Forelimb muscle (tissue), 1 donor: ENCODE measurements around the gene ZNF98. TPM values are rescaled to one million over a fixed set of nuclear protein-coding genes. Genes with fewer than 3 reads are reported as not detected.

Experiments
- DNase-seq: peaks from one replicate; pipeline ENCODE4 v3.0.0-alpha.2; 2013; ENCODE audit warnings: low read depth
- polyA plus RNA-seq: library from polyadenylated mRNA; unstranded; fragments of 120-200 nt; gene quantifications from one replicate; pipeline ENCODE4 v1.2.1, GENCODE V29; 2013; ENCODE audit not compliant: insufficient read length

ZNF98 gene
- 0.76 TPM for polyA plus RNA-seq

- peak; percentile 22 for DNase-seq
Observed at GRCh38 chr19:22422211-22422610, at the start of gene ZNF98. Gene ZNF98 (minus strand): TSS chr19:22422346. CDS start chr19:22422224, 122 bp downstream.

- no peak for DNase-seq
Observed at GRCh38 chr19:22446605-22447004, 24.5 kb upstream of the ZNF98 start.

DNA sequence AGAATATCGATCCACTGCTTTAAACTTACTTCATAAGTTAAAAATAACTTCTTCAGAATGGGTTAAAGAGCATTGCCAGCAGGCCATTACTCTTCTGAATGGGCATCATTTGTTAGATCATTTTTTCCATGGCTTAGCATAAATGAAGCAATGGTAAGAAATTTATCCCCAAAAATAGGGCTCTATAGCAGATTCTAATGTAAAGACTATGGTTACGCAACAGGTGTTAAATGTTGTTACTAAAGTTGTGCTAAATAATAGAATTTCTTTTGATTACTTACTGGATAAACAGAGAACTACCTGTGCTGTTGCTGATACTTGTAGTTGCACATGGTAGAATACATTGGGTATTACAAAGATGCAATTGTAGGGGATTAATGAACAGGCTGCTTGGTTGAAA, 15.9 kb upstream of the ZNF98 start:
- no peak for DNase-seq

DNA sequence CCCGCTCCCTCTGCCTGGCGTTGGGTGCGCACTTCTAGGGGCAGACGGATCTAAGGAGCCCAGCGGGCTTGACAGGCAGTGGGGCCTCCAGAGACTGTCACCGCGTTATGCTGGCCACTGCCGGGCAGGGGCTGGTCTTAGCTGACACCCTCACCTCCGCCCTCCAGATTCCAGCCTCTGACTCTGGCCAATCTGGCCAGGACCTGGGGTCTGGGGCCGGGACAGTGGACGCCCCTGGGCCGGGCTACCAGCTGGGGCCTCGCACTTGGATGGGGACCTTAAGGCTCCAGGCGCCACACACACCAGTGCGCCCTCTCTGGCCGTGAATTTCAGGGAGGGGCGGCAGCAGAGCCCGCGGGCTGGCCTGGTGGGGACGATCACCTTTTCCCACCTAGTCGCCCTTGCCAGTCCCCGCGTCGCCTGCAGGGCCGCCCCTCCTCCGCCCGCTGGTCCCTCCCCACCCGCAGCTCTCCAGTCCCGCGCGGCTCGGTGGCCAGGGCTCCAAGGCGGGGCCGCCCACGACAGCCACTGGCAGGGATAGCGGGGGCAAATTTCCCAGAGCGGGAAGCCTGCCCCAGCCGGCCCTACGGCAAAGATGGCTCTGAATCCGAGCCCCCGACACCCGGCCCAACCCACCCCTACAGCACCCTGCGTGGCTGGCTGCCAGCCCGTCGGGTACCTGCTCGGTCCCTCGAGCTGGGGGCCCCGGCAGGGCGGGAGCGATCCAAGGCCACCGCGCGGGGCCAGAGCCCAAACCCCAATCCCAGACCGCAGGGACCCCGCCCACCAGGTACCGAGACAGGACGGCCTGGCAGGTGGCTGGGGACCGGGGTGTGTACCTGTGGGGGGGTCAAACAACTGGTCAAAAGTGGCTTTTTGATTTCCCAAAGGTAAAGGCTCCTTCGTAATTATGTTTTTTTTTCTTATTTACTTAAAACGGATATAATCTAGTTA, 6.1 kb upstream of the ZNF98 start:
- DNase-seq = no peak

DNA sequence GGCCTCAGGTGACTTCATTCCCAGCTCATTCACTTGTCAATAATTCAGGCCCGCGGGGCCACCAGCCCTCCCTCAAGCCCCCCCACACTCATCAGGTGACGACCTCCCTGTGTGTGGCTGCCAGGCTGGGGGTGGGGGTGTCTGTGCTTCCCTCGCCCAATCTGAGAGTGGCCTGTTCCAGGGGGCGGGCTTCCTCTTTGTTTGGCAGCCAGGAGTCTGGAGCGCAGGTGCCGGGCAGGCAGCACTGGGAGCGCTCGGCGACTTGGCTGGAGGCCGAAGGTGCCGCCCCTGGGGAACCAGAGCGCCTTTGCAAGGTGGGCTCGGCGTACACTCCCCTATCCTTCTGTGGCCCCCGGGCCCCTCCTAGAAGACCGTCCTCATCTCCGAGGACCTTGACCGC, 5.4 kb upstream of the ZNF98 start:
- DNase-seq = no peak

- no peak for DNase-seq
Observed at GRCh38 chr19:22426901-22427300, 4.8 kb upstream of the ZNF98 start.

DNA sequence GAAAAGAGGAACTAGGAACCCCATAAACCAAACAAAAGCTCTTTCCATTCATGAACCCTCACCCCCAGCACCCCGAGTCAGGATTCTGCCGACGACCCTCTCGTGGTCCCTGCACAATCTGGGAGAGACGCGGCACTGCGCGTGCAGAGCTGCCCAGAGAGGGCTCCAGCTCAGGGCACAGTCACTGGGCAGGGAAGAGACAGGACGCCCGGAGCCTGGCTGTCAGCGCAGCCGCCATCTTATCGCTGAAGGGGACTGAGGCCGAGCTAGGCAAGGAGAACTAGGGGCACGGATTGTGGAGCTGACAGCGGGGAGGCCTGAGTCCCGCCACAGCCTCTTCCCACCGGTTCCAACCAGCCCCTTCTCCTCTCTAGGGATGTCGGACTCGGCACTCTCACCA, 349 bp downstream of the ZNF98 start:
- DNase-seq = no peak

- no peak for DNase-seq
Observed at GRCh38 chr19:22354665-22355064, 67.5 kb downstream of the ZNF98 start.

Other genes with a start within 250 kb of the ZNF98 start
- gene ZNF676, start 225.4 kb downstream of the ZNF98 start, polyA plus RNA-seq = 0.10 TPM
- gene ZNF729, start 135.9 kb downstream of the ZNF98 start, polyA plus RNA-seq = 0.06 TPM
- gene ZNF492, start 212.0 kb upstream of the ZNF98 start, polyA plus RNA-seq = 0.56 TPM